NCI-H2029 treated with DMSO at 0.1 percent for 48 hours (cell line): ENCODE results near the gene NAALADL1.
"Not testable (repeated sequence)": the region's sequence is repeated elsewhere in the genome, so short reads cannot be mapped to it uniquely, and the experiment has no call there.

Experiments
- DNase-seq: peaks from one replicate; lab custom pipeline; 2025; lab: John Stamatoyannopoulos, UW

The NAALADL1 gene

DNA sequence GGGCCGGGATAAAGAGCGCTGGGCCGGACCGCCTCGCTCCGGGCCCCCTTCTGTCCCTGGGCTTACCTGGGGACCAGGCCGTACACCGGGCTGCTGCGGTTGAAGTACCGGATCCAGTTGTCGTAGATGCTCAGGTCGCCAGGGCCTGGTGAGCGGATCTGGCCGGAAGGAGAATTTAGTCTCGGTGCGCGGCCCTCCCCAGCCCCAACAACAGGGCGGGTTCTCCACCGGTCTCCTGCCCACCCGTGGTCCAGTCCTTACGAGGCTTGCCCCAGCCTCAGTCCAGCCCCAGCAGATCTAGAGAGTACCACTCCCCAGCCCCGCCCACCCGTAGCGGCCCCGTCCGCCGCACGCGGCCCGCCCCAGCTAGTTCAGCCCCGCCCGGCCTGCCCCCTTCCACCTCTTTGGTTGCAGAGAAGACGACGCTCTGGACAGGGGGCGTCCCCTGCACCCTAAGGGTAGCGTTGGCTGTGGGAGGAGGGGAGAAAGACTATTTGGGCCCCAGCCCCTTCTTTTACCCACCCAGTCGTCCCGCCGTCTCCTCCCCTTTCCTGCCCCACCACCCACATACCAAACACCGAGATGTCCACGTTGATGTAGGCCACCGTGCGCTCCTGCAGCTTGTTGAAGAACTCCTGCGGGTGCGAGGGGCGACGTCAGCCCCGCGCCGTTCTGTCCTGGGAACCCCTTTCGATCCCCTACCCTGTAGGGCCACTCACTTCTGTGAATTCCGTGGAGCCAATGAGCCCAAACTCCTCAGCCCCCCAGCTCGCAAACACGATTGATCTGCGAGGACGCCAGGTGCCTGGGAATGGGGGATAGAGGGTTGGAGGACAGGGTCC, 10.6 kb downstream of the NAALADL1 start:
- DNase-seq, result no peak

DNA sequence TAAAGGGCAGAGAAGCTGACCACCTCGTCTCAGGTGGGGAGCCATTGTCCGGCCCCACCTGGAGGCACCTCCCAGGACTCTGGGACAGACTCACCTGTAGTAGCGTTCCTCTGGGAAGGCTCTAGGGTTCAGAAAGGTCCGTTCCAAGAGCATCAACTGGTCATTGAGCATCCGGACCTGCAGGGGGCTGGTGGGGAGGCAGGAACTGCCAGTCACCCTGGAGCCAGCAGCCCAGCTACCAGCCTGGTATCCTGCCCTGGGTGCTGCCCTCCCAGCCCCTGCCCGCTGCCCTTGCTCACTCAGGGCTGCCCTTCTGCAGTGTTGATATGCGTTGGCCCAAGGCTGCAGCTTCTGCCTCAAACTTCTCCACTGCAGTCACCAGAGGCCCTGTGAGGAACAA, 12.6 kb downstream of the NAALADL1 start:
- no peak for DNase-seq

DNA sequence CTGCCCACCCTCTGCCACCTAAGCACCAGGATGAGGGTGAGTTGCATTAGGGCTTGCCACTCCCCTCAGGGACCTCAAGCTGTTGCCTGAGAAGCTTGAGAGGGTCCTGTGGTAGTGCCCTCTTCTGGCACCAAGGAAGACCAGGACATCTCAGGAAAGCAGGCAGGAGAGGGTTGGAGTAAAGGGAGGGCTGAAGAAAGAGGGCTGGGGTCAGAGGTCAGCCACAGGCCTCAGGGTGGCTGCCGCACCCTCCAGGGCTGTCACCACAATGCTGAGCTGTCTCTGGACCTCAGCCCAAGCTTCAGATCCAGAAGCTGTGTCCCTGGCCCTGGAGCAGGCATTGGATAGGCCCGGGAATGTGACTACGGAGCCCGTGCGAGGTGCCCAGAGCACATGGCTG, 13.3 kb downstream of the NAALADL1 start:
- no peak for DNase-seq

DNA sequence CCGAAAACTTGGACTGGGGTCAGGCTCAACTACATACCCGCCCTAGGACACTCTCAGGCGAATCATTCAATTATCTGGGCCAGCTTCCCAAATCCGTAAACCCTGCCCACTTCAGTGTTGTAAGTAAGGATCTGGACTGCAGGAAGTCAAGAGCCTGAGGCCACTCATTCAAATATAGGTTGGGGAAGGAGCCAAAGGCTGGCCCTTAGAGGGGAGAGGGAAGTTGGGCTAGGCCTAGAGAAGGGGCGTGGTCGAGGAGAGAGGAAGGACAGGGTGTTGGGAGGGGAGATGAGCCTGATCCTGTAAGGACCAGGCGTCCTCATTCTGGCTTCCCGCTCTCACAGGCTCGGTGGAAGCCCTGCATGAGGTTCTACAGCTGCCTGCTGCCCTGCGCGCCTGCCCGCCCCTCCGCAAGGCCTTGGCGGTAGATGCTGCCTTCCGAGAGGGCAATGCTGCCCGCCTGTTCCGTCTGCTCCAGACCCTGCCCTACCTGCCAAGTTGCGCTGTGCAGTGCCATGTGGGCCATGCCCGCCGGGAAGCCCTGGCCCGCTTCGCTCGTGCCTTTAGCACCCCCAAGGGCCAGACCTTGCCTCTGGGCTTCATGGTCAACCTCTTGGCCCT, 14.4 kb downstream of the NAALADL1 start:
- DNase-seq, result no peak

DNA sequence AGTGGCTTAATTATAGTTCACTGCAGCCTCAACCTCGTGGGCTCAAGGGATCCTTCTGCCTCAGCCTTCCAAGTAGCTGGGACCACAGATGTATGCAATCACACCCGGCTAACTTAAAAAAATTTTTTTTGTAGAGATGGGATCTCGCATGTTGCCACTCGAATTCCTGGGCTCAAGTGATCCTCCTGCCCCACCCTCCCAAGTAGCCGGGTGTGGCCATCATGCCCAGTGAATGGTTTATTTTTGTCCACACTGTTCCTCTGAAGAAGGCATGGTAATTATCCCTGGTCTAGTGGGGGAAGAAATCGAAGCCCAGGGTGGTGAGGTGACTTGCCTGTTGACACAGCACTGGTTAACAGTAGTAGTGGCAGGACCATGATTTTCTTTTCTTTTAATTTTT, 15.5 kb downstream of the NAALADL1 start:
- DNase-seq, result no peak

DNA sequence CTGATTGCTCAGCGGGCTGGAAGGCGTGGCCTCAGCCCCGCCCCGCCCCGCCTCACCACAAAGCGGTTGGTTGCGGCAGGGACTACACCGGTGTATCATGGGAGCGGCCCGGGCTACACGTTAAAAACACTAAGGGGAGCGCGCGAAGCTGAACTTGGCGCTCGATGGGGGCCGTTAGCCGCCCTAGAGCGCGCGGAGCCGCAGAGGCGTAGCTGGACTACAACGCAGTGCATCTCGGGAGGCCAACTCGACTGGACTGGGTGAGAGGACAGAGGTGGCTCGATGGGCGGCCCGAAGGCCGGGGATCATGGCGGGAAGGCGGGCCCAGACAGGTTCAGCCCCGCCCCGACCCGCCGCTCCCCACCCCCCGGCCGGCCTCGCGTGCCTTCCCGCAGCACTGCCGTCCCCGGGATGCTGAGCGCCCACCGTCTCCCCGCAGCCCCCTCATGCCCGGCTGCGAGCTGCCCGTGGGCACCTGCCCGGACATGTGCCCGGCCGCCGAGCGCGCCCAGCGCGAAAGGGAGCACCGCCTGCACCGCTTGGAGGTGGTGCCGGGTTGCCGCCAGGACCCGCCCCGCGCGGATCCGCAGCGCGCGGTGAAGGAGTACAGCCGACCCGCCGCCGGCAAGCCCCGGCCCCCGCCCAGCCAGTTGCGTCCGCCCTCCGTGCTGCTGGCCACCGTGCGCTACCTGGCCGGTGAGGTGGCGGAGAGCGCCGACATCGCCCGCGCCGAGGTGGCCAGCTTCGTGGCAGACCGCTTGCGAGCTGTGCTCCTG, 17.3 kb downstream of the NAALADL1 start, which contains the start of gene SAC3D1:
Gene SAC3D1, plus strand, starts transcription at position 364 of the 776 bp plus-strand sequence. Its CDS starts 83 bp downstream, at position 447.
- DNase-seq, result peak; percentile 75

DNA sequence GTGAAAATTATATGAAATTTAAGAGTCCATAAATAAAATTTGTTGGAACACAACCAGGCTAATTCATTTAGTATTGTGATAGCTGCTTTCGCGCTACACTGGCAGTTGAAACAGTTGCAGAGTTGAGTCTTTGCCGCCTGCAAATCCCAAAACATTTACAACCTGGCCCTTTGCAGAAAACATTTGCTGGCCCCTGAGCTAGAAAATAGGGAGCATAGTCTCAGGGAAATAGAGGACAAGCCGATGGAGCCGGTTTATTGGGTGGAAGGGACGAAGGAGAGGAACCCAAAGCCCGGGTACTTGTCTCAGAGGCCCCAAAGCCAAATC, 17.9 kb downstream of the NAALADL1 start:
- DNase-seq, result no peak

DNA sequence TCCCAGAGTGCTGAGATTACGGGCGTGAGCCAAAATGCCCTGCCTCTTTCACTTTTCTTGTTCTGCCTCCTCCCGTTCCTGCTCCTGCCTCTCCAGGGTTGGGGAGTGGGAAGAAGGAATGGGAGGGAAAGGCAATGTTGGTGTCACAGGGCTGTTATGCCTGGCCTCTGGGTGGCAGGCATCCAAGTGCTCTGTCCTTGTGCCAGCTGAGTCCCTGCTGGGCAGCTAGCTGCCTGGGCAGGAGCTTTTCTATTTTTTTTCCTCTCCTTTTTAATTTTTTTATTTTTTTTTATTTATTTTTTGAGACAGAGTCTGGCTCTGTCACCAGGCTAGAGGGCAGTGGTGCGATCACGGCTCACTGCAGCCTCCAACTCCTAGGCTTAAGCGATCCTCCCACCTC, 21.4 kb downstream of the NAALADL1 start:
- DNase-seq, result no peak

DNA sequence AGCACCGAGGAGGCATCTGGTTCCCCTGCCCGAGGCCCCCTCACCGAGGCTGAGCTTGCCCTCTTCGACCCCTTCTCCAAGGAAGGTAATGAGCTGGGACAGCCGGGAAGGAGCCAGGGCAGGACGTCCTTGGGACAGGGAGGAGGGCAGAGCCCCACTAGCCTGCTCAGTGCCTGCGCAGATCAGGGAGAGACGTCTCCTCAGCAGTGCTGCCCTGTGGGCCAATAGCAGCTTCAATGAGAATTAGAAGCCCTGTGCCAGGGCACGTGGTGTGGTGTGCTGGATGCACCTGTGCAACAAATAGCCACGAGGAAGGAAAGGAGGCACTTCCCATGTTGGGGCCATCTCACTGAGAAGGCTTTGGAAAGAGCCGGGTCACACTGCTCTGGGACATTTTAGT, 22.8 kb downstream of the NAALADL1 start:
- DNase-seq, result no peak

DNA sequence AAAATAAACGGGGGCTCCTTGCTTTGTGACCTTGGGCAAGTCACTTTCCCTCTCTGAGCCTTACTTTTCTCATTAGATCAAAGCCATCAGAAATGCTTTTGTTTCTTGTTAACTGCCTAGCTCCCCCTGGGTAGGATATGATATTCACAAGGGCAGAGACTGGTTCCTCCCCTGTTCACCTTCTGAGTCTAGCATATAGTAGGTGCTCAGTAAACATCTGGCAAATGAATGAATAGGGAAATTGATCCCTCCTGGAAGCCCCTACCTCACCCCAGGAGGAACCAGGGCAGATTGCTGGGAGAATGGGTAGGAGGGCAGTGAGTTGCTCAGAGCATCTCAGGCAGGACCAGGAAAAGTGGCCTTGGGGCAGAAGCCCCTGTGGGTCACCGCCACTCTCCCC, 23.9 kb downstream of the NAALADL1 start:
- DNase-seq, result no peak

DNA sequence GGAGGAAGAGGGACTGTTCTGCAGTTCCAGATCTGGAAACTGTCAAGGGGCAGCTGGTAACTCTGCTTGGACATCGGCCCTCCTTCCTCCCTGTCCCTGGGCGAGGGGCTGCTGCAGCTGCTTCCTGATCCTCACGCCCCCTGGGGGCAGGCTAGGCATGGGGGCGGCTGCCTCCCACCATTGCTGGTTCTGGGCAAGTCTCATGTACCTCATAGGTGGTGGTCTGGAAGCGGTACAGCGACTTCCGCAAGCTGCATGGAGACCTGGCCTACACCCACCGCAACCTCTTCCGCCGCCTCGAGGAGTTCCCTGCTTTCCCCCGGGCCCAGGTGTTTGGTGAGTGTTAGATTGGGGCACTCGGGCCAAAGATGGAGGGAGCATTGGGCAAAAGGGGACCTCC, 26.1 kb downstream of the NAALADL1 start:
- no peak for DNase-seq

DNA sequence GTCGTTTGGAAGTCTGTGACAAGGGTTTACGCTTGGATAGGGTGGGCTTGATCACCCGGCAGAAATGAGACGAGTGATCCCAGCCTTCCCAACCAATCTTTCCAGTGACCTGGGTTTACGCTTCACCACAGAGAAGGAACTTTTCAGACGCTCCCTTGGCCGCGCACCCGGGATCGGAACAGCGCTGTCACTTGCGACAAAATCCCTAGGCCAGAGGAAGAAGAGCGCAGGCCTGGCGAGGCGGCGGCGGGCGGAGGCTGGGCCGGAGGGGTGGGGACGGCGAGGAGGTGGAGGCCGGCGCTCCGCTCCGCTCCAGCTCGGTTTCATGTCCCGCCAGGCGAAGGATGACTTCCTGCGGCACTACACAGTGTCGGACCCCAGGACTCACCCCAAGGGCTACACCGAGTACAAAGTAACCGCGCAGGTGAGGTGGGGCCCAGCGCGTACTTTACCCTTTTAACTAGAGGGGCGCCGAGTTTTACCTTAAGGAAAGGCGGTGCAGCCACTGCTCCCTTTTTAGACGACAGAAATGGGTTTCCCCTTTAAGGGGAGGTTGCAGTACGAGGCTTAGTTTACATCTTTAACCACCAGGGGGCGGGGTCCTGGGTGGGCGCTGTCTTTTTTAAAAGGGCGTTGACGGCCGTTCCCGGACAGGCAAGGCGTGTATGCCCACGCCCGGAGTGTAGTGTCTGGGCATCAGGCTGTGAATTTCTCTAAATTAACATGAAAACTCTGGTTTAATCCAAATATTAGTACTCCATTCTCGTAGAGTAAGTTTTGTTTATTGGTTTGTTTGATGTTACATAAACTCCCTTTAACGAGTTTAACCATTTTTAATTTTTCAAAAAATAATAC, 30.9 kb downstream of the NAALADL1 start, which contains the start of gene SNX15:
Gene SNX15, plus strand, starts transcription at position 227 of the 855 bp plus-strand sequence. Its CDS starts 99 bp downstream, at position 326.
- peak; percentile 97 for DNase-seq

DNA sequence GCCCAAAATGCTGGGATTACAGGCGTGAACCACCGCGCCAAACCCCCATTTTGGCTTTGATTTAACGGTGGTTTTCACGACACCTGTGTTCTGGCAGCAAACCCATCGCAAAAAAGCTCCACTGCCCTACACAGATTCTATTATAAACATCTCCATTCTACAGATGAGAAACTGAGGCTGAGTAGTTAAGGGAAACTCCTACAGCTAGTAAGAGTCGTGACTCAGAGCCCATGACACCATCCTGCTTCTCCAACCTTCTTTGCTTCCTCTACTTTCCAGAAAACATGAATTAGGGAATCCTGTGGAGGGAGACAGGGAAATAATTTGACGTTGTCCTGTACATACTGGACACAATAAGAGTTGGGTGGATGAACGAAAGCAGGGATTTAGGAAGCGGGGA, 31.5 kb downstream of the NAALADL1 start:
- DNase-seq, result no peak

DNA sequence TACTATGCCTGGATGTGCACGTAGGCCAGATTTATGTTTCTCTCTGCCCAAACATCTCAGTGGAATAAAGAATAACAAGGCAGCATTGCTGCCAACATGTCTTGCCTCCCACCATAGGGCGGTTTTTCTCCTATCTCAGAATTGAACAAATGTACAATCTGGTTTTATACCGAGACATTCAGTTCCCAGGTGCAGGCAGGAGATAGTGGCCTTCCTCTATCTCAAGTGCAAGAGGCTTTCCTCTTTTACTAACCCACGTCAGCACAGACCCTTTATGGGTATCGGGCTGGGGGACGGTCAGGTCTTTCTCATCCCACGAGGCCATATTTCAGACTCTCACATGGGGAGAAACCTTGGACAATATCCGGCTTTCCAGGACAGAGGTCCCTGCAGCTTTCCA, 34.9 kb downstream of the NAALADL1 start:
- DNase-seq, result not testable (repeated sequence)

DNA sequence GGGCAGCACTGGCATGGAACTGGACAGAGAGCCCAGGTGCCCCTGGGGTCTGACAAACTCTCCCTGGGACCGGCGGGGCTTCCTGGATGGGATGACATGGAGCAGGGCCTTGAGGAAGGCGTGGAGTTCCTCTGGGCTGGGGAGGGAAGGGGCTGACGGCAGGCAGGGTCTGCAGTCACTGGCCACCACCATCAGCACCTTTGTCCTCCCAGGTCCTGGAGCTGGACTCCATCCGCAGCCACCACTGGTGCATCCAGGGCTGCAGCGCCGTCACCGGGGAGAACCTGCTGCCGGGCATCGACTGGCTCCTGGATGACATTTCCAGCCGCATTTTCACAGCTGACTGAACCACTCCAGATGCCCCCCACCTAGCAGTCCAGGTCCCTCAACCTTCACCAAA, 36.8 kb downstream of the NAALADL1 start:
- no peak for DNase-seq

DNA sequence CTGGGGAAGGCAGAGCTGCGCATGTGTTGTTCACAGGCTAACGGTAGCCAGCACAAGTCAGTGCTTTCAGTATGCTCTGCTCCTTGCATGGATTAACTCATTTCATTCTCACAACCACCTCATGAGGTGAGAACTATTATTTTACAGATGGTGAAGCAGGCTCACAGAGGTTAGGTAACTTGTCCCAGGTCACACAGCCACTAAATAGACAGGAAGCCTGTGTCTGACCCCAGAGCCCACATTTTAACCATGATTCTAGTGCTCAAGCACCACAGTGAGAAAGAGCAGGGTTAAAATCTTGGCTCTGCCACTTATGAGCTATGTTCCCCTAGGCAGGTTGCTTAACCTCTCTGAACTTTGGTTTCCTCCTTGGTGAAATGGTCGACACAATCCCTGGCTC, 37.4 kb downstream of the NAALADL1 start:
- no peak for DNase-seq

DNA sequence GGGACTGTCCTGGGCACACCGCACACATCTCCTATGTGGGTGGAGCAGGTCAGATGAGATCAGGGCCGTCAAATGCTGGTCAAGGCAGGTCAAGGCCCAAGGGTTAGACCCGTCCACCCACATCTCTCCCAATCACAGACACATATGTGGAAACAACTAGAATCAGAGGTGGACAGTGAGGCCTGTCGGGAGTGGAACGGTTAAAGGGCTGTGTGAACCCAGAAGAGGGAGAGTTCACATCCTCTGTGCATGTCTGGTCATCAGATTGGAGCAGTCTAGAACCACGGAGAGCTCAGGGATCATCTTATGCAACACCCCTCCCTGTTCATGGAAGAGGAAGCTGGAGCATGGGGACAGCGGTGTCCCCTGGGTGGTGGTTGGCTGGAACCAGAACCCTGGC, 38.5 kb downstream of the NAALADL1 start:
- no peak for DNase-seq

DNA sequence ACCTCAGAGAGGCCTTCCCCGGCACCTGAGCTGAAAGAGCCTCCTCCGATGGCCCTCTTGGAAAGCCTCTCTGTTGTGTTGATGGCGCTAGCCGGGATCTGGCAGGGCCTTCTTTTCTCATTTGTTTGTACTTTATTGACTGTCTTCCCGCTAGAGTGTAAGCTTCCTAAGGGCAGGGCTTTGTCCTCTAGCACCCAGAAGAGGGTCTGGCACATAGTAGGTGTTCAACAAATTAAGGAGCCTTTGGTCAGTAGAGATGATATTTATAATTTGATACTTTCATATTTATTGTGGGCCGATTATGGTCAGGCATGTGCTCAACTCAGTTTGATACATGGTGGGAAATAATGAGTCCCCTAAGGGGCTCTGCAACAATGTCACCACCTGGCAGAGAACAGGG, 40.4 kb downstream of the NAALADL1 start:
- no peak for DNase-seq

DNA sequence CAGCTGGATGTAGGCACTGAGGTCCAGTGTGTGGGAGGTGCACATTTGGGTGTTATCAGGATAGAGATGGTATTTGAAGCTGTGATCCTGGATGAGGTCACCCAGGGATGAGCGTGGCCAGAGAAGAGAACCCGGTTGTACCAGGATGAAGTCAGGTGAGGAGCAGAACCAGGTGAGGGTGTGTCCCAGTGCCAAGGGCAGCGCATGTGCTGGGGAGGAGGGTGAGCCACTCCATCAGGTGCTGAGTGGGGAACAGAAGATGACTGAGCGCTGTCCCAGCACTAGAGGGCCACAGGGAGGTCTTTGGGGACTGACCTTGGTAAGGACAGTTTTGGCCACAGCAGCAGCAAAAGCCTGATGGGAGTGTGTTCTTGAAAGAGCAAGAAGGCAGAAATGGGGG, 41.6 kb downstream of the NAALADL1 start:
- DNase-seq, result no peak

DNA sequence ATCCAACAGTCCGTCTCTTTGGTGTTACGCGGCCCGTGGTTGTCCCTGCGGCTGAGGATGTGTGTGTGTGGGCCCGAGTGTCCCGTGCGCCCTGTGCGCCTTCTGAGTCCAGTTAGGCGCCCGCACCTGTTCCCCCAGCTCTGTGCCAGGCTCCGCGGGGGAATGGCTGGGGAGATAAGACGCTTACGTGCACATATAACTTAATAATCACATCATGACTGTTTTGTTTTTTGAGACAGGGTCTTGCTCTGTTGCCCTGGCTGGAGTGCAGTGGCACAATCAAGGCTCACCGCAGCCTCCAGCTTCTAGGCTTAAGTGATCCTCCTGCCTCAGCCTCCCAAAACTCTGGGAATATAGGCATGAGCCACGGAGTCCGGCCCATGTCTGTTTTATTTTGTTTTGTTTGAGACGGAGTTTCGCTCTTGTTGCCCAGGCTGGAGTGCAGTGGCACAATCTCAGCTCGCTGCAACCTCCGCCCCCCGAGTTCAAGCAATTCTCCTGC, 43.6 kb downstream of the NAALADL1 start:
- DNase-seq, result no peak

DNA sequence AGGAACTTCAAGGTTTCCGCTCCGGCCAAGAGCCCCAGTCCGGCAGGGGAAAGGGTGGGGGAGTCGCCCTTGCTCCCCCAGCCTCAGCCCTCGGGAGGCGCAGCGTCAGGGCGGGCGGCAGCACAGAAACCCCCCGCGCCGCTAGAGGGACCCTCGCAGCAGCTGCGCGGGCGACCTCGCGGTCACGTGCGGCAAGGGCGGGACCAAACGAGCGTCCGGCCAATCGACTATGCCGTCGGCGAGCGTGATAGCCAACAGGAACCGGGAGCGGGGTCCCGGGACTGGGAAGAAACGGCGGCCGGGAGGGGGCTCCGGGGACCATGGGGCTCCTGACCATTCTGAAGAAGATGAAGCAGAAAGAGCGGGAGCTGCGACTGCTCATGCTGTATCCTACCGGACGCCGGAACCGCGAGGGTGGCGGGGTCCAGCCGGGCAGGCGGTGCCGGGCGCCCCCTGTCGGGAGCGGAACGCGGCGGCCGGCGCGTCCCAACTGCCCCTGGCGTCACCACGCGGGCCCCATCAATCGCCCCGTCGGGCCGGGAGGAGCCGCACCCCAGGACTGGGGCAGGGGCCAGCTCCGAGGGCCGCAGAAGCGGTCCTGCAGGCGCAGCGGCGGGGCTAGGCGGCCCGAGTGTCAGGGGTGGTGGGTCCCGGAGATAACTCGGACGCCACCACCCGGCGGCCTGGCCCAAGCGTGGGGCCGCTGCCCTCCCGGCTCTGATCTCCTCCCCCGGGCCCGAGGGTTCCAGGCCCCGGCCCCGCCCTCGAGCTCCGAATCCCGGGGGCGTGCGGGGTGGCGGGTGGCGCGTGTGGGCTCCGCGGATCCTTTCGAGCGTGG, 44.2 kb downstream of the NAALADL1 start, which contains the start of gene ARL2:
Gene ARL2, plus strand, starts transcription at position 273 of the 838 bp plus-strand sequence. Its CDS starts 48 bp downstream, at position 321.
- DNase-seq, result peak; percentile 46
